ENCODE measurements around the gene TAF5L. TPM values are rescaled to one million over a fixed set of nuclear protein-coding genes. Genes with fewer than 3 reads are reported as not detected.

Gene TAF5L
- total RNA-seq, 1 experiment from 2014 or later, result 37.6 TPM

DNA sequence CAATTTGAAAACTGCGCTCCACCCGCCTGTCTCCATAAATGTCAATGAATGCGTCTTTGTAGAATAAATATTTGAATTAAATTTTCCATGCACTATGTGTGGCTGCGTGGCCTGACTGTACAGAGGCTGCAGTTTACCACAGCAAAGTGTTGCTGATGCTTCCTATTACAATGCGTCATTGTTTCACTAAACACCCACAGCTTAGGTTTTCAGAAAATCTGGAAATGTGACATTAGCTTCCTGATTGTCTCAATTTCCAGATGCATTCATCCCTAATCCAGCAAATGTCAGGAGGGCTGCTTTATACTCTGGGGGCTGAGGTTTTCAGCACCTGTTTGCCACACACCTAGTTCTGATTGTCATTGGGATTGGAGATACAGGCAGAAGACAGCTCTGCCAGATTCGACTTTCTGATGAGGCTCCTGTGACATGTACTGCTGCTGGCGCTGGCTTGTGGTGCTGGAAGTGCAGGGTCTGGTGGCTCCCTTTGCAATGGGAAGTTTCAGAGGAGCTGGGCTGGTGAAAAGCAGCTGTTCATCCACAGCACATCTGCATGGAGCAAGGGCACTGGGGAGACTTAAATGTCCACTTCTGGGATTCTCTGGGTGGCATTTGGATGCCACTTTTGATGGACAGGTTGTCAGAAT is 40.1 kb upstream of the TAF5L start:
- TF ChIP-seq, protein P1, sequence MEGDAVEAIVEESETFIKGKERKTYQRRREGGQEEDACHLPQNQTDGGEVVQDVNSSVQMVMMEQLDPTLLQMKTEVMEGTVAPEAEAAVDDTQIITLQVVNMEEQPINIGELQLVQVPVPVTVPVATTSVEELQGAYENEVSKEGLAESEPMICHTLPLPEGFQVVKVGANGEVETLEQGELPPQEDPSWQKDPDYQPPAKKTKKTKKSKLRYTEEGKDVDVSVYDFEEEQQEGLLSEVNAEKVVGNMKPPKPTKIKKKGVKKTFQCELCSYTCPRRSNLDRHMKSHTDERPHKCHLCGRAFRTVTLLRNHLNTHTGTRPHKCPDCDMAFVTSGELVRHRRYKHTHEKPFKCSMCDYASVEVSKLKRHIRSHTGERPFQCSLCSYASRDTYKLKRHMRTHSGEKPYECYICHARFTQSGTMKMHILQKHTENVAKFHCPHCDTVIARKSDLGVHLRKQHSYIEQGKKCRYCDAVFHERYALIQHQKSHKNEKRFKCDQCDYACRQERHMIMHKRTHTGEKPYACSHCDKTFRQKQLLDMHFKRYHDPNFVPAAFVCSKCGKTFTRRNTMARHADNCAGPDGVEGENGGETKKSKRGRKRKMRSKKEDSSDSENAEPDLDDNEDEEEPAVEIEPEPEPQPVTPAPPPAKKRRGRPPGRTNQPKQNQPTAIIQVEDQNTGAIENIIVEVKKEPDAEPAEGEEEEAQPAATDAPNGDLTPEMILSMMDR (IDR thresholded peaks at IDR 0.05; ENCODE audit: unreplicated experiment), result no peak
- ChIA-PET CTCF (interaction anchor here (0.6 to 2.3 kb wide), 8 partner anchors 9 to 646 kb away, joined by 3 to 15 read pairs (median 4); no protein-coding TSS in a partner anchor), POLR2A (interaction anchor here (1.1 to 3.7 kb wide), 4 partner anchors 8 to 1940 kb away, joined by 3 to 21 read pairs (median 3); no protein-coding TSS in a partner anchor)
- Mint-ChIP-seq H3K4me1 (ENCODE audit: insufficient read depth, unreplicated experiment) (peaks cover 6% of the 10 kb centered on the region), H3K27ac (ENCODE audit: low read depth, unreplicated experiment) (no peak overlapping the region), H3K9me3 (ENCODE audit: unreplicated experiment) (no peaks in the 10 kb centered on the region), H3K27me3 (ENCODE audit: insufficient read depth, unreplicated experiment) (no peaks in the 10 kb centered on the region), H3K4me3 (ENCODE audit: unreplicated experiment) (no peak overlapping the region), H3K36me3 (ENCODE audit: insufficient read depth, unreplicated experiment) (no peaks in the 10 kb centered on the region)
- no TSS peak for BruUV-seq (replicated peaks)
- DNase-seq (ENCODE audit: unreplicated experiment), result no peak
- intact Hi-C loops (cut with micrococcal nuclease), result no loop called here

DNA sequence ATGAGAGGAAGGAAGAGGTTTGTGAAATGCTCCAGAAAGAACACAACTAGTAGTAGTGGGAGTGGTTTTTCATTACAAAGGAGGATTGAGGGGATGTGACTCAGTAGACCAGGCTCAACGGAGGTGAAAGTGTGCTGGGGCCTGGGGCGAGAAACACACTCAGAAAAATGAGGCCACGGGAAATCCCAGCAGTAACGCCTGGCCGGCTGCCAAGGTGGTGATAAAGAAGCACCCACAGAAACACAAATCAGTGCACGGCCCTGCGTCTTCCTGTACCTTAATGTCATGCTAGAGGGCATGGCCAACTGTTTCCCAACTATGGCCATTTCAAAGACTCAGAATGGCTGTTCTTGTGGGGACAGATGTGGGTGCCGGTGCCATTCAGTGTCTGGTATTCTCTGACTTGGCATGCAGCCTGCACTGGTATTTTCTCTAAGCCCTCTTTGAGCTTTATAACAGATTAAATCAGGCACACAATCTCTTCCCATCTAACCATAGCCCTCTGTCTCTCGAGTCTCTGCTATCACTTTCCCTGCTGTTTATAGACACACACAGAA is 38.3 kb upstream of the TAF5L start:
- H3K9me3 Mint-ChIP-seq (ENCODE audit: unreplicated experiment), result no peaks in the 10 kb centered on the region
- ChIA-PET CTCF (interaction anchor here (0.7 to 9.4 kb wide), 6 partner anchors 35 to 648 kb away, joined by 3 to 138 read pairs (median 3); no protein-coding TSS in a partner anchor), POLR2A (interaction anchor here (0.6 to 6.7 kb wide), 4 partner anchors 10 to 421 kb away, joined by 3 to 34 read pairs (median 12); no protein-coding TSS in a partner anchor)
- peak; percentile 97 for DNase-seq (ENCODE audit: unreplicated experiment)
- intact Hi-C loops (cut with micrococcal nuclease), result loop anchor here (5.0 kb wide), 1 partner anchor 503 kb away; no protein-coding TSS in a partner anchor
- H3K36me3 Mint-ChIP-seq (ENCODE audit: insufficient read depth, unreplicated experiment), result peaks cover 6% of the 10 kb centered on the region
- no peak overlapping the region for H3K27ac Mint-ChIP-seq (ENCODE audit: low read depth, unreplicated experiment)
- TF ChIP-seq, protein P1 (IDR thresholded peaks at IDR 0.05; ENCODE audit: unreplicated experiment), result no peak
- H3K27me3 Mint-ChIP-seq (ENCODE audit: insufficient read depth, unreplicated experiment), result no peaks in the 10 kb centered on the region
- no peak overlapping the region for H3K4me3 Mint-ChIP-seq (ENCODE audit: unreplicated experiment)
- BruUV-seq (replicated peaks), result no TSS peak
- peaks cover 7% of the 10 kb centered on the region for H3K4me1 Mint-ChIP-seq (ENCODE audit: insufficient read depth, unreplicated experiment)

DNA sequence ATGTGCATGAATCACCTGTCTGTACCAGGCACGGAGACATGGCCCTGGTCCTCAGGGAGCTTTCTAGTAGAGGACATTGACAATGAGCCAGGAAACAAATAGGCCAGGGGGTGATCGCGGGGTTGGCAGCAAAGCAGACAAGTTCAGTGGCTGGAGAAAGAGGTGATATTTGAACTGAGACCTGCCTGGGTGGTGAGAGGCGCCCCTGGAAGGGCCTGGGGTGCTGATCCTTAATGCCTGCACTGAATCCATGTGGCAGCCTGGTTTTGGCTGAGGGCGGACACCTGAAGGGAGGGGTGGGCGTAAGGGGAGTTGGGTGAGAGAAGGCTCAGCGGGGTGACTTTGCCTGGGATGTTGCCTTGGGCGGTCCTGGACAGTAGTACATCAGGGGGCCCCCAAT is 36.0 kb upstream of the TAF5L start:
- DNase-seq (ENCODE audit: unreplicated experiment), result no peak
- H3K27me3 Mint-ChIP-seq (ENCODE audit: insufficient read depth, unreplicated experiment), result no peaks in the 10 kb centered on the region
- H3K4me3 Mint-ChIP-seq (ENCODE audit: unreplicated experiment), result no peak overlapping the region
- intact Hi-C loops (cut with micrococcal nuclease), result loop anchor here (1.0 to 5.0 kb wide), 5 partner anchors 405 to 648 kb away; partner anchors contain the start of gene GALNT2
- ChIA-PET POLR2A (interaction anchor here (0.6 to 6.7 kb wide), 5 partner anchors 34 to 646 kb away, joined by 3 to 34 read pairs (median 4); no protein-coding TSS in a partner anchor), CTCF (interaction anchor here (0.6 to 9.4 kb wide), 51 partner anchors 9 to 656 kb away, joined by 3 to 145 read pairs (median 4); no protein-coding TSS in a partner anchor)
- H3K27ac Mint-ChIP-seq (ENCODE audit: low read depth, unreplicated experiment), result no peak overlapping the region
- H3K4me1 Mint-ChIP-seq (ENCODE audit: insufficient read depth, unreplicated experiment), result peaks cover 7% of the 10 kb centered on the region
- peaks cover 29% of the 10 kb centered on the region for H3K36me3 Mint-ChIP-seq (ENCODE audit: insufficient read depth, unreplicated experiment)
- TF ChIP-seq, protein P1 (IDR thresholded peaks at IDR 0.05; ENCODE audit: unreplicated experiment), result no peak
- H3K9me3 Mint-ChIP-seq (ENCODE audit: unreplicated experiment), result no peaks in the 10 kb centered on the region
- BruUV-seq (replicated peaks), result no TSS peak

All from MCF 10A (cell line).